Measurements from ENCODE around the gene TAOK3. TPM values are rescaled to one million over a fixed set of nuclear protein-coding genes. Genes with fewer than 3 reads are reported as not detected.
A peak's percentile ranks its signal among the peaks of the same experiment; 100 is the strongest.

Gene TAOK3
- total and polyA plus RNA-seq, 9 of the 15 experiments (the other 6 are each of a cell fraction or from before 2014, with no cell fraction given), result 24.3 to 83.5 (median 47.1) TPM

DNA sequence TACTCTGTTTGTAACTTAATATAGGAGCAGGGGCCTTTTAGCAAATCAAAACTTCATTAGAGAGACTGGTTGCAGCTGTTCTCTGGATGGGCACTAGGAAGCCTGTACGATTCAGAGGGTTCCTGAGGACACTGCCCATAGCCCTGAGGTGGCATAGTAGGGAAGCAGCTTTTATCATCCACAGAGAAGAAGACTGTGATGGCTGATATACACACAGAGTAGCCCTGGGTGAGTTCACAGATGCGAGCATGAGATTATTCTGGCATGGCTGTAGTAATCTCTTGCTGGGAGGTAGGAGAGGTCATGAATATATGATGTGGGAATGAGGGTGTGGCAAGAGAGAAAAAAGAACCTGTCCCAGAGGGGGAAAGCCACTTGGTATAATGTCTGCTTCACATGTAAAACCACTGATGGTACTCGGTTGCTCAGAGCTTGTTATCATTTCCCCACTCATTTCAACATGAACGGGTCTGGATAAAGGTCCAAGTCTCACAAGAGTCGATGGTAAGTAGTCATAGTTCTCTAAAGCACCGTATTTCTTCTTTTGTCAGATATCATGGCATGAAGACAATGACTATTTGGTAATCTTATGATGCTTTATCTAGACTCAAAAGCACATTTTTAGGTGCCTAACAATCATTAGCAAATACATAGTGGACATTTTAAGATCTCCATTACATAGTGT, 184.8 kb downstream of the TAOK3 start (continued):
- TF ChIP-seq CBFA2T2 (conservative IDR thresholded peaks at IDR 0.05) (0 out of 2 replicates have a peak, but pooled peaks have one; percentile 7), CEBPZ (IDR thresholded peaks at IDR 0.05; ENCODE audit: borderline replicate concordance, low read depth, low read length) (no peak), RCOR1 (IDR thresholded peaks at IDR 0.05; ENCODE audit: borderline replicate concordance in 1 of 2, low read depth in 2 of 2, low read length in 2 of 2) (peak in 1 of 2 experiments; percentile 41; a peak in 1 of 4 replicates), FOXJ3 (CRISPR knock-in tag; IDR thresholded peaks at IDR 0.05) (no peak), GTF2E2 (tag; IDR thresholded peaks at IDR 0.05) (no peak), SAFB2 (IDR thresholded peaks at IDR 0.05; ENCODE audit: borderline replicate concordance, low read depth, low read length, severe bottlenecking) (no peak), RERE (CRISPR knock-in tag; IDR thresholded peaks at IDR 0.05; ENCODE audit: borderline replicate concordance) (no peak), E2F1 (CRISPR knock-in tag; IDR thresholded peaks at IDR 0.05) (no peak), MLLT1 (IDR thresholded peaks at IDR 0.05) (no peak), CTBP1 (IDR thresholded peaks at IDR 0.05; ENCODE audit: borderline replicate concordance) (peak; percentile 56; the same call in 1 of the 2 replicates), MXI1 (IDR thresholded peaks at IDR 0.05; ENCODE audit: low read depth, low read length) (no peak), HDAC3 (IDR thresholded peaks at IDR 0.05; ENCODE audit: borderline replicate concordance, partially characterized antibody) (no peak), TAL1 (IDR thresholded peaks at IDR 0.05) (peak; percentile 36)

Data from K562 (cell line).